Naive thymus-derived CD8-positive, alpha-beta T cell (primary cell): ENCODE results near the gene CEBPZ. TPM values are rescaled to one million over a fixed set of nuclear protein-coding genes. Genes with fewer than 3 reads are reported as not detected.
"Not testable (repeated sequence)": the region's sequence is repeated elsewhere in the genome, so short reads cannot be mapped to it uniquely, and the experiment has no call there.

Experiments used
- ATAC-seq, 2 donors: fragments of 150-1000 bp; cut with Tn5 transposase in 1 of 2; sonication (Bioruptor Pico), chemical (Tn5 transposase) in 1 of 2; 1 replicate in 1 of 2; 2 replicates in 1 of 2; pipeline ENCODE4 v1.10.0; 2021; ENCODE audit warnings: mild to moderate bottlenecking in 2 of 2, moderate library complexity in 2 of 2
- POLR2A ChIA-PET: fragments of 350-600 bp; sonication (Branson Sonifier 250); formaldehyde crosslinking; loops from one replicate; lab custom pipeline; 2021; ENCODE audit warnings: antibody characterized with exemption; lab: Charles Lee
- DNase-seq, 10 donors: peaks; one replicate each; pipeline versions ENCODE4 v3.0.0 to v3.0.0-alpha.2; 2020 to 2022
- H3K27ac Mint-ChIP-seq, 10 donors: one replicate each; pipeline ENCODE4 v1.8.0; 2020 to 2022; ENCODE audit warnings: mild to moderate bottlenecking in 10 of 10, mixed read lengths in 10 of 10, moderate library complexity in 4 of 10, inconsistent platforms in 1 of 10
- H3K27me3 Mint-ChIP-seq, 5 donors: one replicate each; pipeline ENCODE4 v1.8.0; 2021 to 2022; ENCODE audit warnings: mixed read lengths in 5 of 5
- H3K36me3 Mint-ChIP-seq, 3 donors: one replicate each; pipeline ENCODE4 v1.8.0; 2020 to 2022; ENCODE audit warnings: mixed read lengths in 3 of 3, mild to moderate bottlenecking in 2 of 3, inconsistent platforms in 1 of 3
- H3K4me1 Mint-ChIP-seq, 4 donors: one replicate each; pipeline ENCODE4 v1.8.0; 2021 to 2022; ENCODE audit warnings: mixed read lengths in 4 of 4
- H3K4me3 Mint-ChIP-seq, 10 donors: one replicate each; pipeline ENCODE4 v1.8.0; 2020 to 2022; ENCODE audit warnings: mild to moderate bottlenecking in 10 of 10, mixed read lengths in 10 of 10, moderate library complexity in 6 of 10, inconsistent platforms in 1 of 10
- H3K9me3 Mint-ChIP-seq, 9 donors: one replicate each; pipeline ENCODE4 v1.8.0; 2020 to 2022; ENCODE audit warnings: mixed read lengths in 9 of 9, mild to moderate bottlenecking in 3 of 9, inconsistent platforms in 1 of 9, moderate library complexity in 1 of 9
- polyA plus RNA-seq, 3 donors: library from polyadenylated mRNA; unstranded; fragments of 300-500 nt; fragmentation: Illumina TruSeq; gene quantifications; one replicate each; pipeline ENCODE4 v1.2.3, GENCODE V29; 2021
- total RNA-seq, 8 experiments: library from RNA in 2 of 8; stranded (reverse) in 2 of 8; gene quantifications; one replicate each; pipeline ENCODE4 v1.2.3 and lab custom pipeline; 2021 to 2026

Gene CEBPZ
- total and polyA plus RNA-seq, 5 experiments from 2014 or later, result 24.3 to 98.5 (median 37.8) TPM

- Mint-ChIP-seq H3K9me3 (no peaks in the 10 kb centered on the region), H3K36me3 (peaks cover 0 to 87% (median 21%) of the 10 kb centered on the region in 3 donors), H3K4me3 (no peak overlapping the region), H3K4me1 (peaks cover 0 to 2% (median 0%) of the 10 kb centered on the region in 4 donors), H3K27ac (peak overlapping the region in 3 of 10 donors; percentile 18 to 76 (median 25)), H3K27me3 (no peaks in the 10 kb centered on the region)
- POLR2A ChIA-PET, result no interaction called here
- ATAC-seq (no peak), DNase-seq (no peak)
Observed at GRCh38 chr2:37244755-37245154, 13.4 kb upstream of the CEBPZ start.

- peak overlapping the region in 4 of 10 donors; percentile 15 to 22 (median 19) for H3K27ac Mint-ChIP-seq
- H3K4me1 Mint-ChIP-seq, result peaks cover 0 to 2% (median 0%) of the 10 kb centered on the region in 4 donors
- H3K27me3 Mint-ChIP-seq, result no peaks in the 10 kb centered on the region
- H3K9me3 Mint-ChIP-seq, result no peaks in the 10 kb centered on the region
- H3K36me3 Mint-ChIP-seq, result peaks cover 0 to 85% (median 19%) of the 10 kb centered on the region in 3 donors
- no peak overlapping the region for H3K4me3 Mint-ChIP-seq
- no peak for ATAC-seq
- no peak for DNase-seq
- POLR2A ChIA-PET, result no interaction called here
Observed at GRCh38 chr2:37244017-37244416, 12.6 kb upstream of the CEBPZ start.

DNA sequence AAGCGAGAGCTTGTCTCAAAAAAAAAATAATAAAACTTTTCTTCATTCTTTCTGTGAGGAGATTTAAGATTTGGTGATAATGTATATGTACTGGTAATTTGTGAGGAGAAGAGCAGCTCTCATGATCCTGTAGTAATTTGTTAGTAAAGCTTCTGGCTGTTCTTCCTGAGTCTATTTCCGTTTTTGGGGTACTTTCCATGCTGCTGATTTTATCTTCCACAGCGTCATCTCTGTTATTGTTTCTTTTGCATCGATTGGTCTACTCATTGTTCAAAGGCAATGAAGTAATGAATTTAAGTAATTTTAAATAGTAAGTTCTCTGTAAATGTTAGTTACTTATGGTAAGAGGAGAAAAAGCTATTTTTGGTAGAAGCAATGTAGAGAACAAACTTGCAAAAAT is 12.0 kb upstream of the CEBPZ start:
- H3K4me3 Mint-ChIP-seq, result peak overlapping the region in 1 of 10 donors; percentile 2
- H3K4me1 Mint-ChIP-seq, result peaks cover 0 to 2% (median 0%) of the 10 kb centered on the region in 4 donors
- no peak for ATAC-seq
- H3K27ac Mint-ChIP-seq, result peak overlapping the region in 4 of 10 donors; percentile 4 to 63 (median 20)
- no peaks in the 10 kb centered on the region for H3K9me3 Mint-ChIP-seq
- no peak for DNase-seq
- H3K27me3 Mint-ChIP-seq, result no peaks in the 10 kb centered on the region
- POLR2A ChIA-PET, result no interaction called here
- H3K36me3 Mint-ChIP-seq, result peaks cover 0 to 85% (median 18%) of the 10 kb centered on the region in 3 donors

GRCh38 chr2:37232131-37232933 is 936 bp upstream of the CEBPZ start:
- Mint-ChIP-seq H3K36me3 (peaks cover 0 to 38% (median 20%) of the 10 kb centered on the region in 3 donors), H3K27ac (no peak overlapping the region), H3K4me1 (peaks cover 10 to 40% (median 32%) of the 10 kb centered on the region in 4 donors), H3K27me3 (no peaks in the 10 kb centered on the region), H3K9me3 (no peaks in the 10 kb centered on the region), H3K4me3 (no peak overlapping the region)
- ATAC-seq (peak in 1 of 2 donors; percentile 2), DNase-seq (no peak)
- POLR2A ChIA-PET, result interaction anchor here (0.5 to 1.7 kb wide), 9 partner anchors 11 to 1552 kb away, joined by 3 to 17 read pairs (median 4); partner anchors contain the start of genes CEBPZOS, EIF2AK2, GPATCH11 and HEATR5B

- no peak for ATAC-seq
- DNase-seq, result peak in 1 of 10 donors; percentile 4
- POLR2A ChIA-PET, result no interaction called here
- Mint-ChIP-seq H3K27me3 (no peaks in the 10 kb centered on the region), H3K36me3 (peaks cover 4 to 38% (median 20%) of the 10 kb centered on the region in 3 donors), H3K4me1 (peaks cover 12 to 51% (median 44%) of the 10 kb centered on the region in 4 donors), H3K9me3 (no peaks in the 10 kb centered on the region), H3K27ac (no peak overlapping the region), H3K4me3 (no peak overlapping the region)
Observed at GRCh38 chr2:37230581-37230980, 815 bp downstream of the CEBPZ start.

DNA sequence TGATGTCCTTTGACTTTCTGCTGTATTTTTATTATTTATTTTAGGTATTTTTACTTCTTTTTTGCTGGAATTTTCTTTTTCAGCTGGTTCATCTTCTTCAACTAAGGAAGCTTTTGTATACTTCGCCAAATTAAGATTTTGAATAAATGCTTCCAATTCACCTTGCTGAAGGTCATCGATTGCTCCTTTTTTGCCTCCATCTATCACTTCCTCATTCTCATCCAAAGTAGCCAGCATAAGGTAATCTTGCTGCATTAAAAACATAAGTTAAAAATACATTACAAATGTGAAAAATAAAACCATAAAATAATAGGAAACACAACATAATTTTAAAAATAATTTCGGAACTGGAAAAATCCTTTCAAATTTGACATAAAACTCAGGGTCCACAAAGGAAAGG is 2.6 kb downstream of the CEBPZ start:
- DNase-seq (no peak), ATAC-seq (no peak)
- Mint-ChIP-seq H3K36me3 (peaks cover 13 to 43% (median 21%) of the 10 kb centered on the region in 3 donors), H3K9me3 (no peaks in the 10 kb centered on the region), H3K4me1 (peaks cover 13 to 53% (median 44%) of the 10 kb centered on the region in 4 donors), H3K4me3 (no peak overlapping the region), H3K27ac (no peak overlapping the region), H3K27me3 (no peaks in the 10 kb centered on the region)
- POLR2A ChIA-PET, result no interaction called here

- H3K9me3 Mint-ChIP-seq, result no peaks in the 10 kb centered on the region
- H3K36me3 Mint-ChIP-seq, result peaks cover 13 to 61% (median 31%) of the 10 kb centered on the region in 3 donors
- peaks cover 26 to 66% (median 59%) of the 10 kb centered on the region in 4 donors for H3K4me1 Mint-ChIP-seq
- POLR2A ChIA-PET, result no interaction called here
- H3K27me3 Mint-ChIP-seq, result no peaks in the 10 kb centered on the region
- no peak for ATAC-seq
- H3K4me3 Mint-ChIP-seq, result peak overlapping the region in 6 of 10 donors; percentile 5 to 62 (median 17)
- no peak for DNase-seq
- no peak overlapping the region for H3K27ac Mint-ChIP-seq
Observed at GRCh38 chr2:37226863-37227262, 4.5 kb downstream of the CEBPZ start.

GRCh38 chr2:37225129-37225528 is 6.3 kb downstream of the CEBPZ start:
- H3K27me3 Mint-ChIP-seq, ATAC-seq, DNase-seq, POLR2A ChIA-PET, H3K9me3 Mint-ChIP-seq: not testable (repeated sequence)
- H3K27ac Mint-ChIP-seq, result peak overlapping the region in 4 of 10 donors; percentile 9 to 67 (median 30)
- H3K36me3 Mint-ChIP-seq, result peaks cover 13 to 78% (median 43%) of the 10 kb centered on the region in 3 donors
- peak overlapping the region in 9 of 10 donors; percentile 7 to 66 (median 42) for H3K4me3 Mint-ChIP-seq
- H3K4me1 Mint-ChIP-seq, result peaks cover 26 to 70% (median 59%) of the 10 kb centered on the region in 4 donors

DNA sequence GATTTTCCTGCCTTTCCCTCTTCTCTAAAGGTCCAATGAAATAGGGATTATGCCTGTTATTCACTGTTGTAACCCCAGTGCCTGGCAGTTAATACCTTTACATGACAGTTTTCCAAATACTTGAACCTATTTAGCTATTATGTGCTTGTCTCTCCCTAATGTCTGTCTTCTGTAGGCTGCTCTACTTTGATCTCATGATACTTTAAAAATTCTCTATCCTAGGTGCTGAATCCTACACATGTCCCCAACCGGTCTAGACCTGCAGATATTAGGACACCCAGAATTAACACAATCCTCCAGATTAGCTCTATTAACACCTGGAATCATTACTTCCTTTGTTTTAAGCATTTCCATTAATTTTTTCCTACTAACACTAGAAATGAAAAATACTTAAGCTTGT is 7.3 kb downstream of the CEBPZ start:
- peaks cover 26 to 65% (median 56%) of the 10 kb centered on the region in 4 donors for H3K4me1 Mint-ChIP-seq
- no peak for DNase-seq
- no peak for ATAC-seq
- no peaks in the 10 kb centered on the region for H3K9me3 Mint-ChIP-seq
- peak overlapping the region in 4 of 10 donors; percentile 3 to 27 (median 14) for H3K27ac Mint-ChIP-seq
- POLR2A ChIA-PET, result no interaction called here
- H3K4me3 Mint-ChIP-seq, result peak overlapping the region in 1 of 10 donors; percentile 51
- H3K27me3 Mint-ChIP-seq, result no peaks in the 10 kb centered on the region
- peaks cover 13 to 86% (median 45%) of the 10 kb centered on the region in 3 donors for H3K36me3 Mint-ChIP-seq

DNA sequence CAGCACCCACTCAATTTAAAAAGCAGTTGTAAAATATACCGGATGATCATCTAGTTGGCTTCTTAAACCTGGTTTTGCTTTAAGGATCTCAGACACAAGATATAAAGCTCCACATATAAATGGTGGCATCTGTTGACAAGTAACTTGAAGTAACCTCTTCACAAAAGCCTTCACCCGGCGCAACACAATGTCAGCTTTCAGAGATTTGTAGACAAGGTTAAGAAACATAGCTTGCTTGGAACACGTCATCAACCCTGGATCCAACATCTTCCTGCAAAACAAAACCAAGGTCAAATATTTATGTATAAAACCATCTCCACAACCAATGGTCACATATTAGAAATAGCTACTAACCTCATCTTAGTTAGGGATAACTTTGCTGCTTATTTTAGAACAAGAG is 8.3 kb downstream of the CEBPZ start:
- Mint-ChIP-seq H3K36me3 (peaks cover 17 to 88% (median 49%) of the 10 kb centered on the region in 3 donors), H3K4me1 (peaks cover 26 to 58% (median 52%) of the 10 kb centered on the region in 4 donors)
- DNase-seq, result no peak

GRCh38 chr2:37219046-37219445 is 12.3 kb downstream of the CEBPZ start:
- Mint-ChIP-seq H3K36me3 (peaks cover 6 to 87% (median 39%) of the 10 kb centered on the region in 3 donors), H3K4me3 (no peak overlapping the region), H3K4me1 (peaks cover 15 to 27% (median 18%) of the 10 kb centered on the region in 4 donors), H3K9me3 (no peaks in the 10 kb centered on the region), H3K27me3 (no peaks in the 10 kb centered on the region), H3K27ac (no peak overlapping the region)
- POLR2A ChIA-PET, result no interaction called here
- DNase-seq, result no peak
- ATAC-seq, result no peak

More for the DNA sequence above, 8.3 kb downstream of the CEBPZ start:
- Mint-ChIP-seq H3K4me3 (peak overlapping the region in 1 of 10 donors; percentile 8), H3K27me3 (no peaks in the 10 kb centered on the region), H3K9me3 (no peaks in the 10 kb centered on the region), H3K27ac (peak overlapping the region in 4 of 10 donors; percentile 0 to 31 (median 14))
- ATAC-seq, result no peak
- POLR2A ChIA-PET, result interaction anchor here (0.9 kb wide), 1 partner anchor 26 kb away, joined by 3 read pairs; no protein-coding TSS in a partner anchor

- DNase-seq (no peak), ATAC-seq (no peak)
- peak overlapping the region in 2 of 10 donors; percentile 4 to 55 for H3K27ac Mint-ChIP-seq
- no peak overlapping the region for H3K4me3 Mint-ChIP-seq
- H3K27me3 Mint-ChIP-seq, result no peaks in the 10 kb centered on the region
- peaks cover 0 to 10% (median 5%) of the 10 kb centered on the region in 4 donors for H3K4me1 Mint-ChIP-seq
- POLR2A ChIA-PET, result interaction anchor here (0.7 kb wide), 1 partner anchor 62 kb away, joined by 4 read pairs; no protein-coding TSS in a partner anchor
- H3K36me3 Mint-ChIP-seq, result peaks cover 23 to 85% (median 46%) of the 10 kb centered on the region in 3 donors
- H3K9me3 Mint-ChIP-seq, result peaks cover 0 to 8% (median 0%) of the 10 kb centered on the region in 9 donors
Observed at GRCh38 chr2:37215250-37215649, 16.1 kb downstream of the CEBPZ start.
